NCI-H524 treated with DMSO at 0.1 percent for 48 hours (cell line): ENCODE measurements around the gene AGAP5.
A peak's percentile ranks its signal among the peaks of the same experiment; 100 is the strongest.
"Not testable (repeated sequence)": the region's sequence is repeated elsewhere in the genome, so short reads cannot be mapped to it uniquely, and the experiment has no call there.

Experiments used
- DNase-seq: peaks from one replicate; lab custom pipeline; 2025; lab: John Stamatoyannopoulos, UW

Gene AGAP5

GRCh38 chr10:73697675-73698159 is at the start of gene AGAP5:
Gene AGAP5, minus strand, starts transcription at chr10:73698109. Its CDS starts 354 bp downstream, at chr10:73697755.
- not testable (repeated sequence) for DNase-seq

- DNase-seq, result no peak
These were observed 48.8 kb upstream of the AGAP5 start for GRCh38 chr10:73746721-73747120.

GRCh38 chr10:73744664-73744975 is 46.7 kb upstream of the AGAP5 start:
- no peak for DNase-seq

- peak; percentile 35 for DNase-seq
These were observed 46.2 kb upstream of the AGAP5 start, which contains the start of gene SEC24C for GRCh38 chr10:73743905-73744663. Gene SEC24C, plus strand, starts transcription at chr10:73744372. Its CDS starts 2,461 bp downstream, at chr10:73746833.

GRCh38 chr10:73743327-73743904 is 45.5 kb upstream of the AGAP5 start:
- DNase-seq, result no peak

- no peak for DNase-seq
These were observed 44.5 kb upstream of the AGAP5 start for GRCh38 chr10:73742454-73742734.

GRCh38 chr10:73740501-73741254 is 42.8 kb upstream of the AGAP5 start:
- DNase-seq, result not testable (repeated sequence)

GRCh38 chr10:73734796-73735305 is 36.9 kb upstream of the AGAP5 start:
- no peak for DNase-seq

- DNase-seq, result no peak
These were observed 36.3 kb upstream of the AGAP5 start for GRCh38 chr10:73734028-73734720.

GRCh38 chr10:73732931-73733623 is 35.2 kb upstream of the AGAP5 start:
- no peak for DNase-seq

GRCh38 chr10:73732426-73732825 is 34.5 kb upstream of the AGAP5 start:
- DNase-seq, result no peak

GRCh38 chr10:73731588-73732375 is 33.9 kb upstream of the AGAP5 start:
- DNase-seq, result no peak

- peak; percentile 13 for DNase-seq
These were observed 32.4 kb upstream of the AGAP5 start for GRCh38 chr10:73730153-73730906.

- not testable (repeated sequence) for DNase-seq
These were observed 31.9 kb upstream of the AGAP5 start for GRCh38 chr10:73729781-73730152.

- no peak for DNase-seq
These were observed 25.6 kb upstream of the AGAP5 start for GRCh38 chr10:73723516-73723915.

GRCh38 chr10:73720561-73720960 is 22.7 kb upstream of the AGAP5 start:
- not testable (repeated sequence) for DNase-seq

- no peak for DNase-seq
These were observed 19.6 kb upstream of the AGAP5 start for GRCh38 chr10:73717556-73717955.

GRCh38 chr10:73716251-73716650 is 18.3 kb upstream of the AGAP5 start:
- no peak for DNase-seq

GRCh38 chr10:73715179-73716156 is 17.6 kb upstream of the AGAP5 start:
- DNase-seq, result peak; percentile 0
